ENCODE measurements around the gene RPS19BP1. TPM values are rescaled to one million over a fixed set of nuclear protein-coding genes. Genes with fewer than 3 reads are reported as not detected.

The RPS19BP1 gene
- total and polyA plus RNA-seq, 2 donors = 114 to 127 TPM

- no peak overlapping the region for H3K27ac ChIP-seq (ENCODE audit: low read depth in 1 of 2, low read length in 1 of 2)
- H3K4me1 ChIP-seq (ENCODE audit: control insufficient read depth in 2 of 2, insufficient read depth in 2 of 2, low read length in 2 of 2) = peaks cover 7 to 33% of the 10 kb centered on the region in 2 donors
- peaks cover 0 to 33% of the 10 kb centered on the region in 2 donors for H3K27me3 ChIP-seq (ENCODE audit: control insufficient read depth in 2 of 2, insufficient read depth in 1 of 2, low read length in 1 of 2)
- no peaks in the 10 kb centered on the region for H3K36me3 ChIP-seq (ENCODE audit: control insufficient read depth in 2 of 2, insufficient read depth in 2 of 2, low read length in 1 of 2)
- no peaks in the 10 kb centered on the region for H3K9me3 ChIP-seq (ENCODE audit: control insufficient read depth in 2 of 2, insufficient read depth in 1 of 2, low read length in 1 of 2)
- WGBS = 98% methylated on average over 5 of the region's 5 CpGs
- DNase-seq (ENCODE audit: low read depth in 6 of 9, low spot score in 9 of 9) = no peak
- no peak overlapping the region for H3K4me3 ChIP-seq (ENCODE audit: low read length in 2 of 2)
Measured at GRCh38 chr22:39565414-39565944, 32.9 kb upstream of the RPS19BP1 start.

- 95% methylated on average over 7 of the region's 7 CpGs for WGBS
- peaks cover 6 to 50% of the 10 kb centered on the region in 2 donors for H3K27me3 ChIP-seq (ENCODE audit: control insufficient read depth in 2 of 2, insufficient read depth in 1 of 2, low read length in 1 of 2)
Measured at GRCh38 chr22:39563571-39564428, 31.3 kb upstream of the RPS19BP1 start.

GRCh38 chr22:39562839-39563489 is 30.4 kb upstream of the RPS19BP1 start:
- Histone ChIP-seq H3K36me3 (ENCODE audit: control insufficient read depth in 2 of 2, insufficient read depth in 2 of 2, low read length in 1 of 2) (no peaks in the 10 kb centered on the region), H3K27ac (ENCODE audit: low read depth in 1 of 2, low read length in 1 of 2) (peak overlapping the region in 1 of 2 donors; percentile 18), H3K27me3 (ENCODE audit: control insufficient read depth in 2 of 2, insufficient read depth in 1 of 2, low read length in 1 of 2) (peaks cover 15 to 58% of the 10 kb centered on the region in 2 donors), H3K4me1 (ENCODE audit: control insufficient read depth in 2 of 2, insufficient read depth in 2 of 2, low read length in 2 of 2) (peaks cover 7 to 32% of the 10 kb centered on the region in 2 donors), H3K4me3 (ENCODE audit: low read length in 2 of 2) (no peak overlapping the region), H3K9me3 (ENCODE audit: control insufficient read depth in 2 of 2, insufficient read depth in 1 of 2, low read length in 1 of 2) (peaks cover 0 to 12% of the 10 kb centered on the region in 2 donors)
- no peak for DNase-seq (ENCODE audit: low read depth in 6 of 9, low spot score in 9 of 9)
- 84% methylated on average over 9 of the region's 9 CpGs for WGBS

More at GRCh38 chr22:39563571-39564428, 31.3 kb upstream of the RPS19BP1 start:
- Histone ChIP-seq H3K4me3 (ENCODE audit: low read length in 2 of 2) (no peak overlapping the region), H3K9me3 (ENCODE audit: control insufficient read depth in 2 of 2, insufficient read depth in 1 of 2, low read length in 1 of 2) (peaks cover 0 to 9% of the 10 kb centered on the region in 2 donors), H3K27ac (ENCODE audit: low read depth in 1 of 2, low read length in 1 of 2) (no peak overlapping the region), H3K36me3 (ENCODE audit: control insufficient read depth in 2 of 2, insufficient read depth in 2 of 2, low read length in 1 of 2) (no peaks in the 10 kb centered on the region), H3K4me1 (ENCODE audit: control insufficient read depth in 2 of 2, insufficient read depth in 2 of 2, low read length in 2 of 2) (peaks cover 7 to 33% of the 10 kb centered on the region in 2 donors)
- DNase-seq (ENCODE audit: low read depth in 6 of 9, low spot score in 9 of 9) = no peak

- H3K36me3 ChIP-seq (ENCODE audit: control insufficient read depth in 2 of 2, insufficient read depth in 2 of 2, low read length in 1 of 2) = no peaks in the 10 kb centered on the region
- H3K4me1 ChIP-seq (ENCODE audit: control insufficient read depth in 2 of 2, insufficient read depth in 2 of 2, low read length in 2 of 2) = peaks cover 0 to 32% of the 10 kb centered on the region in 2 donors
- H3K27me3 ChIP-seq (ENCODE audit: control insufficient read depth in 2 of 2, insufficient read depth in 1 of 2, low read length in 1 of 2) = peaks cover 33 to 83% of the 10 kb centered on the region in 2 donors
- H3K4me3 ChIP-seq (ENCODE audit: low read length in 2 of 2) = no peak overlapping the region
- H3K27ac ChIP-seq (ENCODE audit: low read depth in 1 of 2, low read length in 1 of 2) = no peak overlapping the region
- no peak for DNase-seq (ENCODE audit: low read depth in 6 of 9, low spot score in 9 of 9)
- peaks cover 0 to 16% of the 10 kb centered on the region in 2 donors for H3K9me3 ChIP-seq (ENCODE audit: control insufficient read depth in 2 of 2, insufficient read depth in 1 of 2, low read length in 1 of 2)
- 70% methylated on average over 6 of the region's 6 CpGs for WGBS
Measured at GRCh38 chr22:39560127-39560526, 27.6 kb upstream of the RPS19BP1 start.

GRCh38 chr22:39559456-39560105 is 27.0 kb upstream of the RPS19BP1 start:
- H3K4me3 ChIP-seq (ENCODE audit: low read length in 2 of 2) = no peak overlapping the region
- peaks cover 33 to 85% of the 10 kb centered on the region in 2 donors for H3K27me3 ChIP-seq (ENCODE audit: control insufficient read depth in 2 of 2, insufficient read depth in 1 of 2, low read length in 1 of 2)
- no peak overlapping the region for H3K27ac ChIP-seq (ENCODE audit: low read depth in 1 of 2, low read length in 1 of 2)
- DNase-seq (ENCODE audit: low read depth in 6 of 9, low spot score in 9 of 9) = no peak
- peaks cover 0 to 32% of the 10 kb centered on the region in 2 donors for H3K4me1 ChIP-seq (ENCODE audit: control insufficient read depth in 2 of 2, insufficient read depth in 2 of 2, low read length in 2 of 2)
- peaks cover 0 to 16% of the 10 kb centered on the region in 2 donors for H3K9me3 ChIP-seq (ENCODE audit: control insufficient read depth in 2 of 2, insufficient read depth in 1 of 2, low read length in 1 of 2)
- H3K36me3 ChIP-seq (ENCODE audit: control insufficient read depth in 2 of 2, insufficient read depth in 2 of 2, low read length in 1 of 2) = no peaks in the 10 kb centered on the region
- WGBS = 54% methylated on average over 11 of the region's 11 CpGs

GRCh38 chr22:39558950-39559349 is 26.4 kb upstream of the RPS19BP1 start:
- H3K9me3 ChIP-seq (ENCODE audit: control insufficient read depth in 2 of 2, insufficient read depth in 1 of 2, low read length in 1 of 2) = peaks cover 0 to 16% of the 10 kb centered on the region in 2 donors
- DNase-seq (ENCODE audit: low read depth in 6 of 9, low spot score in 9 of 9) = no peak
- H3K4me3 ChIP-seq (ENCODE audit: low read length in 2 of 2) = no peak overlapping the region
- peaks cover 33 to 89% of the 10 kb centered on the region in 2 donors for H3K27me3 ChIP-seq (ENCODE audit: control insufficient read depth in 2 of 2, insufficient read depth in 1 of 2, low read length in 1 of 2)
- peaks cover 0 to 32% of the 10 kb centered on the region in 2 donors for H3K4me1 ChIP-seq (ENCODE audit: control insufficient read depth in 2 of 2, insufficient read depth in 2 of 2, low read length in 2 of 2)
- no peaks in the 10 kb centered on the region for H3K36me3 ChIP-seq (ENCODE audit: control insufficient read depth in 2 of 2, insufficient read depth in 2 of 2, low read length in 1 of 2)
- WGBS = 89% methylated on average over 14 of the region's 14 CpGs
- no peak overlapping the region for H3K27ac ChIP-seq (ENCODE audit: low read depth in 1 of 2, low read length in 1 of 2)

- WGBS = 14% methylated on average over 34 of the region's 34 CpGs
- no peak for DNase-seq (ENCODE audit: low read depth in 6 of 9, low spot score in 9 of 9)
- Histone ChIP-seq H3K36me3 (ENCODE audit: control insufficient read depth in 2 of 2, insufficient read depth in 2 of 2, low read length in 1 of 2) (no peaks in the 10 kb centered on the region), H3K9me3 (ENCODE audit: control insufficient read depth in 2 of 2, insufficient read depth in 1 of 2, low read length in 1 of 2) (peaks cover 0 to 16% of the 10 kb centered on the region in 2 donors), H3K27ac (ENCODE audit: low read depth in 1 of 2, low read length in 1 of 2) (no peak overlapping the region), H3K4me3 (ENCODE audit: low read length in 2 of 2) (no peak overlapping the region), H3K27me3 (ENCODE audit: control insufficient read depth in 2 of 2, insufficient read depth in 1 of 2, low read length in 1 of 2) (peaks cover 33 to 92% of the 10 kb centered on the region in 2 donors), H3K4me1 (ENCODE audit: control insufficient read depth in 2 of 2, insufficient read depth in 2 of 2, low read length in 2 of 2) (peaks cover 0 to 32% of the 10 kb centered on the region in 2 donors)
Measured at GRCh38 chr22:39558254-39558727, 25.7 kb upstream of the RPS19BP1 start.

- H3K27me3 ChIP-seq (ENCODE audit: control insufficient read depth in 2 of 2, insufficient read depth in 1 of 2, low read length in 1 of 2) = peaks cover 33 to 94% of the 10 kb centered on the region in 2 donors
- H3K9me3 ChIP-seq (ENCODE audit: control insufficient read depth in 2 of 2, insufficient read depth in 1 of 2, low read length in 1 of 2) = peaks cover 0 to 16% of the 10 kb centered on the region in 2 donors
- peak overlapping the region in 1 of 2 donors; percentile 37 for H3K4me3 ChIP-seq (ENCODE audit: low read length in 2 of 2)
- peak in 1 of 9 donors; percentile 44 for DNase-seq (ENCODE audit: low read depth in 6 of 9, low spot score in 9 of 9)
- 7% methylated on average over 72 of the region's 72 CpGs for WGBS
- no peak overlapping the region for H3K27ac ChIP-seq (ENCODE audit: low read depth in 1 of 2, low read length in 1 of 2)
- no peaks in the 10 kb centered on the region for H3K36me3 ChIP-seq (ENCODE audit: control insufficient read depth in 2 of 2, insufficient read depth in 2 of 2, low read length in 1 of 2)
- peaks cover 0 to 26% of the 10 kb centered on the region in 2 donors for H3K4me1 ChIP-seq (ENCODE audit: control insufficient read depth in 2 of 2, insufficient read depth in 2 of 2, low read length in 2 of 2)
Measured at GRCh38 chr22:39556970-39557841, 24.7 kb upstream of the RPS19BP1 start.

Measured in thymus (tissue), 11 donors.